Neural cell (in vitro differentiated cells): Measurements from ENCODE around the gene RAMP3. TPM values are rescaled to one million over a fixed set of nuclear protein-coding genes. Genes with fewer than 3 reads are reported as not detected.

Experiments
- H2AFZ ChIP-seq: fragments of 200-600, 300-800 bp; sonication (generic), shearing (Covaris generic); 2 replicates; pipeline ENCODE4 v1.6.0; 2014; ENCODE audit warnings: low read depth, mild to moderate bottlenecking, antibody characterized with exemption, low read length, moderate library complexity
- H3F3A ChIP-seq: fragments of 200-600 bp; shearing (Covaris generic); 2 replicates; pipeline ENCODE4 v1.6.1; 2016; ENCODE audit warnings: mild to moderate bottlenecking, moderate library complexity, mixed read lengths, antibody characterized with exemption, low read length; ENCODE audit not compliant: insufficient read depth, poor library complexity, severe bottlenecking
- H3K27ac ChIP-seq: fragments of 200-600, 300-800 bp; sonication (generic), shearing (Covaris generic); 2 replicates; pipeline ENCODE4 v1.5.1; 2014; ENCODE audit warnings: mild to moderate bottlenecking, low read length, moderate library complexity
- H3K27me3 ChIP-seq: fragments of 300-800, 200-600 bp; sonication (generic), shearing (Covaris generic); 2 replicates; pipeline ENCODE4 v1.6.0; 2014; ENCODE audit warnings: mild to moderate bottlenecking, low read depth, low read length, moderate library complexity; ENCODE audit not compliant: insufficient read depth
- H3K36me3 ChIP-seq: fragments of 300-800, 200-600 bp; sonication (generic), shearing (Covaris generic); 2 replicates; pipeline ENCODE4 v1.5.1; 2014; ENCODE audit warnings: mild to moderate bottlenecking, antibody characterized with exemption, low read length, moderate library complexity; ENCODE audit not compliant: insufficient read depth
- H3K4me2 ChIP-seq: fragments of 300-800, 200-600 bp; sonication (generic), shearing (Covaris generic); 2 replicates; pipeline ENCODE4 v1.6.0; 2014; ENCODE audit warnings: mild to moderate bottlenecking, low read length
- H3K4me3 ChIP-seq: fragments of 300-800, 200-600 bp; sonication (generic), shearing (Covaris generic); 2 replicates; pipeline ENCODE4 v1.5.1; 2014; ENCODE audit warnings: mild to moderate bottlenecking, low read length, moderate library complexity
- H3K79me2 ChIP-seq: fragments of 200-600 bp; shearing (Covaris generic); replicated peaks from 2 replicates; pipeline ENCODE4 v1.6.0; 2014; ENCODE audit warnings: mild to moderate bottlenecking, low read length, moderate library complexity; ENCODE audit not compliant: insufficient read depth
- H3K9ac ChIP-seq: fragments of 300-800, 200-600 bp; sonication (generic), shearing (Covaris generic); 2 replicates; pipeline ENCODE4 v1.6.1; 2016; ENCODE audit warnings: mild to moderate bottlenecking, low read length, mixed read lengths
- H3K9me2 ChIP-seq: fragments of 200-600 bp; shearing (Covaris generic); 2 replicates; pipeline ENCODE4 v1.6.1; 2016; ENCODE audit warnings: mild to moderate bottlenecking, low read length, mixed read lengths; ENCODE audit not compliant: insufficient read depth
- H3K9me3 ChIP-seq: fragments of 200-600, 300-800 bp; sonication (generic), shearing (Covaris generic); 2 replicates; pipeline ENCODE4 v1.6.1; 2016; ENCODE audit warnings: mild to moderate bottlenecking, mixed run types, low read length, moderate library complexity, mixed read lengths
- H4K20me1 ChIP-seq: fragments of 200-600 bp; shearing (Covaris generic); 2 replicates; pipeline ENCODE4 v1.6.1; 2016; ENCODE audit warnings: mild to moderate bottlenecking, mixed run types; ENCODE audit not compliant: insufficient read depth
- CTCF ChIP-seq: fragments of 450-650 bp; IDR thresholded peaks from 2 replicates; pipeline ENCODE4 v1.5.1; 2014; ENCODE audit warnings: antibody characterized with exemption, mild to moderate bottlenecking, moderate library complexity; ENCODE audit not compliant: poor library complexity, severe bottlenecking
- EP300 ChIP-seq: fragments of 450-650 bp; conservative IDR thresholded peaks from 2 replicates; pipeline ENCODE4 v1.6.1; 2014; ENCODE audit warnings: antibody characterized with exemption, mild to moderate bottlenecking, moderate library complexity; ENCODE audit not compliant: poor library complexity, severe bottlenecking
- EZH2 ChIP-seq: fragments of 200-600, 300-800 bp; shearing (Covaris generic), sonication (generic); IDR thresholded peaks from 2 replicates; pipeline ENCODE4 v1.6.1; 2014; ENCODE audit warnings: antibody characterized with exemption, low read length, borderline replicate concordance, mild to moderate bottlenecking; ENCODE audit not compliant: insufficient read depth, poor library complexity, severe bottlenecking
- MXI1 ChIP-seq: fragments of 450-650 bp; conservative IDR thresholded peaks from 2 replicates; pipeline ENCODE4 v1.6.1; 2014; ENCODE audit warnings: antibody characterized with exemption, mild to moderate bottlenecking; ENCODE audit not compliant: poor library complexity, severe bottlenecking
- POLR2AphosphoS5 ChIP-seq: IDR thresholded peaks from 2 replicates; pipeline ENCODE4 v1.6.1; 2012
- RAD21 ChIP-seq: fragments of 450-650 bp; conservative IDR thresholded peaks from 2 replicates; pipeline ENCODE4 v1.6.1; 2014; ENCODE audit warnings: antibody characterized with exemption, mild to moderate bottlenecking, moderate library complexity
- SMC3 ChIP-seq: fragments of 450-650 bp; conservative IDR thresholded peaks from 2 replicates; pipeline ENCODE4 v1.6.1; 2014; ENCODE audit warnings: antibody characterized with exemption, mild to moderate bottlenecking, moderate library complexity; ENCODE audit not compliant: poor library complexity
- TAF1 ChIP-seq: IDR thresholded peaks from 2 replicates; pipeline ENCODE4 v1.6.1; 2012; ENCODE audit warnings: low read depth
- polyA plus RNA-seq: library from polyadenylated mRNA; depleted of rRNA; stranded (reverse); fragments of >200 nt; gene quantifications from 2 replicates; pipeline ENCODE4 v1.2.3, GENCODE V29; 2014
- TF ChIP-seq, protein P1 (sequence below): IDR thresholded peaks from 2 replicates; pipeline ENCODE4 v1.6.1; 2012; ENCODE audit warnings: borderline replicate concordance

Gene RAMP3
- polyA plus RNA-seq, 1 donor from 2014 or later: not detected

DNA sequence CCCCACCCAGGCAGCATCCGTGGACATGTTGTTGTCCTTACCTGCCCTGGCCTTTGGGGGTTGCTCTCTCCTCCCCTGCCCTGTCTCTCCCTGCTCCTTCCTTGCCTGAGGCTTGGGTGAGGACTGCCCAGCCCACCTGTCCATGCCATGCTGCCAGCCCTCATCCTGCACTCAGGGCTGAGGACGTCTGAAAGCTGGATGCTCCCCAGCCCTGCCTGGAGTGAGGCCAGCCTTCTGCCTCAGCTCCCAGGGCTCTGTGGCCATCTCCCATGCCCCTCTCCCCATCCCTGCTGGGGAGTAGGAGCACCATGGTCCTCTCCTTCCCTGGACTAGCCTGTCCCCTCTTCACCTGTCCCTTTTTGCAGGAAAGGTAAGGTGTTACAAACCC is 68.4 kb downstream of the RAMP3 start:
- H3K4me2 ChIP-seq: no peak overlapping the region
- H3K27ac ChIP-seq: no peak overlapping the region
- no peaks in the 10 kb centered on the region for H3F3A ChIP-seq
- H4K20me1 ChIP-seq: no peaks in the 10 kb centered on the region
- no peaks in the 10 kb centered on the region for H3K9me2 ChIP-seq
- no peak overlapping the region for H3K9ac ChIP-seq
- no peak overlapping the region for H2AFZ ChIP-seq
- no peaks in the 10 kb centered on the region for H3K36me3 ChIP-seq
- H3K4me3 ChIP-seq: no peak overlapping the region
- H3K9me3 ChIP-seq: no peaks in the 10 kb centered on the region
- no peaks in the 10 kb centered on the region for H3K27me3 ChIP-seq
- TF ChIP-seq EZH2 (no peak), CTCF (no peak), MXI1 (no peak), SMC3 (no peak), TAF1 (no peak), RAD21 (no peak), POLR2AphosphoS5 (no peak)
- TF ChIP-seq, protein P1, sequence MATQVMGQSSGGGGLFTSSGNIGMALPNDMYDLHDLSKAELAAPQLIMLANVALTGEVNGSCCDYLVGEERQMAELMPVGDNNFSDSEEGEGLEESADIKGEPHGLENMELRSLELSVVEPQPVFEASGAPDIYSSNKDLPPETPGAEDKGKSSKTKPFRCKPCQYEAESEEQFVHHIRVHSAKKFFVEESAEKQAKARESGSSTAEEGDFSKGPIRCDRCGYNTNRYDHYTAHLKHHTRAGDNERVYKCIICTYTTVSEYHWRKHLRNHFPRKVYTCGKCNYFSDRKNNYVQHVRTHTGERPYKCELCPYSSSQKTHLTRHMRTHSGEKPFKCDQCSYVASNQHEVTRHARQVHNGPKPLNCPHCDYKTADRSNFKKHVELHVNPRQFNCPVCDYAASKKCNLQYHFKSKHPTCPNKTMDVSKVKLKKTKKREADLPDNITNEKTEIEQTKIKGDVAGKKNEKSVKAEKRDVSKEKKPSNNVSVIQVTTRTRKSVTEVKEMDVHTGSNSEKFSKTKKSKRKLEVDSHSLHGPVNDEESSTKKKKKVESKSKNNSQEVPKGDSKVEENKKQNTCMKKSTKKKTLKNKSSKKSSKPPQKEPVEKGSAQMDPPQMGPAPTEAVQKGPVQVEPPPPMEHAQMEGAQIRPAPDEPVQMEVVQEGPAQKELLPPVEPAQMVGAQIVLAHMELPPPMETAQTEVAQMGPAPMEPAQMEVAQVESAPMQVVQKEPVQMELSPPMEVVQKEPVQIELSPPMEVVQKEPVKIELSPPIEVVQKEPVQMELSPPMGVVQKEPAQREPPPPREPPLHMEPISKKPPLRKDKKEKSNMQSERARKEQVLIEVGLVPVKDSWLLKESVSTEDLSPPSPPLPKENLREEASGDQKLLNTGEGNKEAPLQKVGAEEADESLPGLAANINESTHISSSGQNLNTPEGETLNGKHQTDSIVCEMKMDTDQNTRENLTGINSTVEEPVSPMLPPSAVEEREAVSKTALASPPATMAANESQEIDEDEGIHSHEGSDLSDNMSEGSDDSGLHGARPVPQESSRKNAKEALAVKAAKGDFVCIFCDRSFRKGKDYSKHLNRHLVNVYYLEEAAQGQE: no peak
- no peaks in the 10 kb centered on the region for H3K79me2 ChIP-seq

GRCh38 chr7:45229156-45229920 is 71.7 kb downstream of the RAMP3 start:
- Histone ChIP-seq H3K4me2 (no peak overlapping the region), H3K27me3 (no peaks in the 10 kb centered on the region), H3K36me3 (no peaks in the 10 kb centered on the region), H3K79me2 (no peaks in the 10 kb centered on the region), H2AFZ (no peak overlapping the region), H3K9me2 (no peaks in the 10 kb centered on the region), H3K4me3 (no peak overlapping the region), H3K27ac (no peak overlapping the region), H3K9me3 (no peaks in the 10 kb centered on the region), H4K20me1 (no peaks in the 10 kb centered on the region), H3K9ac (no peak overlapping the region), H3F3A (no peaks in the 10 kb centered on the region)
- TF ChIP-seq SMC3 (no peak), CTCF (no peak), RAD21 (no peak), EZH2 (no peak), POLR2AphosphoS5 (no peak), TAF1 (no peak), MXI1 (no peak), EP300 (no peak)
- TF ChIP-seq, protein P1: no peak
